ENCODE measurements around the gene MYO15A.

DNA sequence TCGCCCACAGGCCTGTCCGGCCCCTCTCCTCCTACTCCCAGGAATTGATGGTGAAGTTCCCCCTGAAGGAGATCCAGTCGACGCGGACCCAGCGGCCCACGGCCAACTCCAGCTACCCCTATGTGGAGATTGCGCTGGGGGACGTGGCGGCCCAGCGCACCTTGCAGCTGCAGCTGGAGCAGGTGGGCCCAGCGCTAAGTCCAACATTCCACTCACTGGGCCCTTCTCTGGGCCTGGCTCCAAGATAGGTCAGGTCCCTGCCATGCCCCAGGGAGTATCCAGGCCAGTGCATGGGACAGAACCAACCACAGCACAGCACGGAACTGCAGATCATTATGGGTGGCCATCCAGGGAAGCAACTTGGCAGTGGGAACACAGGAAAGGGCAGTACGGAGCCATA lies 65.2 kb downstream of the MYO15A start:
- TF ChIP-seq POLR2A (IDR thresholded peaks at IDR 0.05; ENCODE audit: low read length) (no peak), GATA1 (IDR thresholded peaks at IDR 0.05; ENCODE audit: low read depth, low read length) (no peak)

Measured in erythroblast (primary cell).